Stimulated activated CD8-positive, alpha-beta memory T cell treated with anti-CD3 and anti-CD28 coated beads, Interleukin-2, amount 100 ng/mL, for 1 hour (primary cell): Measurements from ENCODE around the gene ZBTB33.

Source experiments
- DNase-seq, 2 donors: peaks; one replicate each; pipeline ENCODE4 v3.0.0-alpha.2; 2020; ENCODE audit warnings: low read depth in 2 of 2

ZBTB33 gene

GRCh38 chrX:120262859-120263708 is 12.5 kb downstream of the ZBTB33 start:
- no peak for DNase-seq

- DNase-seq, result no peak
These were observed 13.7 kb downstream of the ZBTB33 start for GRCh38 chrX:120264341-120264740.

GRCh38 chrX:120269373-120270035 is 18.9 kb downstream of the ZBTB33 start:
- DNase-seq, result no peak

GRCh38 chrX:120270567-120270966 is 20.0 kb downstream of the ZBTB33 start:
- DNase-seq, result no peak

GRCh38 chrX:120271218-120271617 is 20.6 kb downstream of the ZBTB33 start:
- no peak for DNase-seq

GRCh38 chrX:120274145-120274544 is 23.5 kb downstream of the ZBTB33 start:
- no peak for DNase-seq

GRCh38 chrX:120274958-120275357 is 24.3 kb downstream of the ZBTB33 start:
- no peak for DNase-seq

- DNase-seq, result no peak
These were observed 30.5 kb downstream of the ZBTB33 start for GRCh38 chrX:120281021-120281624.

- no peak for DNase-seq
These were observed 31.1 kb downstream of the ZBTB33 start for GRCh38 chrX:120281761-120282160.

- DNase-seq, result no peak
These were observed 32.1 kb downstream of the ZBTB33 start for GRCh38 chrX:120282697-120283096.

GRCh38 chrX:120286733-120287512 is 36.3 kb downstream of the ZBTB33 start:
- no peak for DNase-seq

- DNase-seq, result no peak
These were observed 37.0 kb downstream of the ZBTB33 start for GRCh38 chrX:120287513-120288112.

- DNase-seq, result no peak
These were observed 39.5 kb downstream of the ZBTB33 start for GRCh38 chrX:120290107-120290506.

GRCh38 chrX:120291211-120291610 is 40.6 kb downstream of the ZBTB33 start:
- no peak for DNase-seq

GRCh38 chrX:120293015-120293414 is 42.4 kb downstream of the ZBTB33 start:
- DNase-seq, result no peak

- no peak for DNase-seq
These were observed 44.0 kb downstream of the ZBTB33 start for GRCh38 chrX:120294651-120295050.

GRCh38 chrX:120297923-120298322 is 47.3 kb downstream of the ZBTB33 start:
- no peak for DNase-seq

- DNase-seq, result no peak
These were observed 49.3 kb downstream of the ZBTB33 start for GRCh38 chrX:120299928-120300327.

- no peak for DNase-seq
These were observed 50.9 kb downstream of the ZBTB33 start for GRCh38 chrX:120301497-120301896.

- no peak for DNase-seq
These were observed 51.3 kb downstream of the ZBTB33 start for GRCh38 chrX:120301960-120302359.

- DNase-seq, result peak in 1 of 2 donors; percentile 14
These were observed 51.8 kb downstream of the ZBTB33 start for GRCh38 chrX:120302434-120302833.

GRCh38 chrX:120304256-120304655 is 53.6 kb downstream of the ZBTB33 start:
- DNase-seq, result no peak
